HL-60/S4 (cell line): ENCODE results near the gene KLF2.

Source experiments
- in situ Hi-C: fragments of 300-500 bp; cut with MboI; formaldehyde crosslinking; loops from 2 replicates; pipeline ENCODE4 v1.14.3; 2022; ENCODE audit warnings: low sequenced_read_pairs

The KLF2 gene

DNA sequence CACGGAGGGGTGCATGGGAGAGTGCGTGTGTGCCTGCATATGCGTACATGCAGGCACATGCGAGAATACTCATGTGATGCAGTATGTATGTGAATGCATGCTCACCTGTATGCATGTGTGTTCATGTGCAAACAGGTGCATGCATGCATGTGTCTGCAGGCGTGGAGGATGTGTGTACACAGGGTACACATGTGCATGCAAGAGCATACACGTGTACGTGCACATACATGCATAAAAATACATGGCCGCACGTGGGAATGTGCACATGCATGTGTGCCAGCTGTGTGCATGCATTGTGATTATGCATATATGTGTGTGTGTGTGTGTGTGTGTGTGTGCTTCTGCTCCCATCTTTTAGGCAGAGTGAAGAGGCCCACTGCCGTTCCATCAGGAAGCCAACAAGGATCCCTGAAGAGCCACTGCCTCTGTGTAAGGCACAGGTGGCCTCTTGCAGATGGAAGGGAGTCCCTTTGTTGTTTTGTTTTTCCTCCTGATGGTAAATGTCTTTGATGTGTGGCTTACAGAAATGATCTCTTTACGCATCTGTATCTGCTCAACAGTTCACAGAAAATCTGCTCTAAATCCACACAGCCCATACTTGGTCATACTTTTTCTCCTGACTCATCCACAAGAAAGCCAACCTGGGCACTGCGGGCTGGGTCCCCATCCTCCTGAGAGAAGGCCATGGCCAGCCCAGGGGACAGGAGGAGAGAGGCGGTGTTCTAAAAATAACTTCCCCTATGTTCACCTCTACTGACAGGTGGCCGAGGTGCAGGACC, 50.7 kb downstream of the KLF2 start:
- in situ Hi-C loops: loop anchor here (25.0 kb wide), 1 partner anchor 738 kb away; the partner anchor contains the start of gene CYP4F3

DNA sequence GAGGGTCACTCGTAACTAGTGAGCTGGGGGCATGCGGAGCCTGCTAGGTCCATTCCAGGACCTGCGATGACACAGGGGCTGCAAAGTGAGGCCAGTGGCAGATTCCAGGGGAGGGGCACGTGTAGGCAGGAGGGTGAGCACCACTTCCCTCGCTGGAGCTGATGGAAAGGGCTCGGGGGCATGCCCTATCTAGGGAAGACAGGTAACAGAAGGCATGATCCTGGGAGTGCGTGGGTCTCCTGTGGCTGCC, 51.2 kb downstream of the KLF2 start:
- in situ Hi-C loops: loop anchor here (25.0 kb wide), 1 partner anchor 739 kb away; the partner anchor contains the start of gene CYP4F3

DNA sequence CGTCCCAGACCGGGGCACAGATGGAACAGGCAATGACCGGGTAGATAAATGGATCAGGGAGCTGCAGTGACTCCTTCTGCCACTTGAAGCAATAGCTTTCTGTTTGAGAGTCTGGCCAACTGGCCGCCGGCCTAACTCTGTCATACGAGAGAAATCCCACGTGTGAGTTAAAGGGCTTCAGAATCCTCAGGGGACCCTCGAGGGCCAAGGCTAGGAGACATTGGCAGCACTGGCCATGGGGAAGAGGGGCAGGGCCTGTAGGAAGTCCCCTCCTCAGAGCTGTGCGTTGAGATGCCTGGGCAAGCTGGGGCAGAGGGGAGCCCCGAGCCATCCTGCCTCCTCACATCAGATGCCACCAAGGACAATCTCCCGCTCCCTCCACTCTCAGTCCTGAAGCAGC, 51.6 kb downstream of the KLF2 start:
- in situ Hi-C loops: loop anchor here (25.0 kb wide), 1 partner anchor 739 kb away; the partner anchor contains the start of gene CYP4F3

DNA sequence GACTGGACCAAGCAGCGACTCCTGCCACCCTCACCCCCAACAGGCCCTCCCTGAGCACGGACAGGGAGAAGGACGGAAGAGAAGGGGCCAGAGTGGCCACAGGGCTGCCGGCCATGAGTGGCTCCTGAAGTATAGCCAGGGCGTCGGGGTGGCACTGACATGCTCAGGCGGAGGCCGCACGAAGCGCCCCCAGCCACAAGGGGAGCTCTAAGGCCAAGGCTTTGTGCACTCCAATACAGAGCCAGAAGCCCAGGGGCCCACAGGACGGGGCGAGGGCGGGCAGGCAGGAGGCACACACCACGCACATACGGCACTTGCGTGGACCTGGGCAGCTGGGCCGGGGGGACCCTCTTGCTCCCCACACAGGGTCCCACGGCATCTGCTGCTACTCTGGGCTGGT, 52.0 kb downstream of the KLF2 start:
- in situ Hi-C loops: loop anchor here (25.0 kb wide), 1 partner anchor 739 kb away; the partner anchor contains the start of gene CYP4F3

DNA sequence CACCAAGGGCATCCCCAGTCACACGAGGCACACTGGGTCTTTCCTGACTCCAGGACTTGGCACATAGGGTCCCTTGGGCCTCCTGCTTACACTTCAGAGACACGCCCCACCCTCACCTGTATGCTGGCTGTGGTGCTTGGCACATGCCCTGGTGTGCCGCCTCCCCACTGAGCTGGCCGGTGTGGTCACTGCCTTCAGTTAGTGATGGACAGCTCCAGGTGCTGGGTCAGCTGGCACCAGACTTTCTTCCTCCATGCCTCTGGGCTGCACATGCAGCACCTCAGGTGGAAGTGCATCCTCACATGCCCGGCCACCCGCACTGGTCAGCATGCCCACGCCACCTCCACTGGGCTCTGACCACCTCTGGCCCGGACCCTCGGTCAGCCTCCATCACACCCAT, 52.9 kb downstream of the KLF2 start:
- in situ Hi-C loops: loop anchor here (25.0 kb wide), 1 partner anchor 740 kb away; the partner anchor contains the start of gene CYP4F3
